Measurements from ENCODE around the gene EDNRA.

EDNRA gene

DNA sequence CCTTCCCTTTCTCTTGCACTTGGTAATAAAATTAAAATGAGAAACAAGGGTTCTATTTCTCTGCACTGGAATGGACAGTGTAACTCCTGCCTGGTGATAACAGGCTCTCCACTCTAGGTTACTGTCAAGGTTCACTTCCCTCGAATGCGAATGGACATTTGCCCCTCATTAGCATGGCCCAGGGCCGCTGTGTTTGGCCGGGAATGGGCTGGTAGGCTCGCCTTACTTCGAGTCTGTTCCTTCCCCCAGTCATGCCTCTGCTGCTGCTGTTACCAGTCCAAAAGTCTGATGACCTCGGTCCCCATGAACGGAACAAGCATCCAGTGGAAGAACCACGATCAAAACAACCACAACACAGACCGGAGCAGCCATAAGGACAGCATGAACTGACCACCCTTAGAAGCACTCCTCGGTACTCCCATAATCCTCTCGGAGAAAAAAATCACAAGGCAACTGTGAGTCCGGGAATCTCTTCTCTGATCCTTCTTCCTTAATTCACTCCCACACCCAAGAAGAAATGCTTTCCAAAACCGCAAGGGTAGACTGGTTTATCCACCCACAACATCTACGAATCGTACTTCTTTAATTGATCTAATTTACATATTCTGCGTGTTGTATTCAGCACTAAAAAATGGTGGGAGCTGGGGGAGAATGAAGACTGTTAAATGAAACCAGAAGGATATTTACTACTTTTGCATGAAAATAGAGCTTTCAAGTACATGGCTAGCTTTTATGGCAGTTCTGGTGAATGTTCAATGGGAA is 61.5 kb downstream of the EDNRA start:
- no peak for DNase-seq

DNA sequence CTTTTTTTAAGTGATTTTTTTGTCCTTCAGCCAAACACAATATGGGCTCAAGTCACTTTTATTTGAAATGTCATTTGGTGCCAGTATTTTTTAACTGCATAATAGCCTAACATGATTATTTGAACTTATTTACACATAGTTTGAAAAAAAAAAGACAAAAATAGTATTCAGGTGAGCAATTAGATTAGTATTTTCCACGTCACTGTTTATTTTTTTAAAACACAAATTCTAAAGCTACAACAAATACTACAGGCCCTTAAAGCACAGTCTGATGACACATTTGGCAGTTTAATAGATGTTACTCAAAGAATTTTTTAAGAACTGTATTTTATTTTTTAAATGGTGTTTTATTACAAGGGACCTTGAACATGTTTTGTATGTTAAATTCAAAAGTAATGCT is 62.1 kb downstream of the EDNRA start:
- no peak for DNase-seq

DNA sequence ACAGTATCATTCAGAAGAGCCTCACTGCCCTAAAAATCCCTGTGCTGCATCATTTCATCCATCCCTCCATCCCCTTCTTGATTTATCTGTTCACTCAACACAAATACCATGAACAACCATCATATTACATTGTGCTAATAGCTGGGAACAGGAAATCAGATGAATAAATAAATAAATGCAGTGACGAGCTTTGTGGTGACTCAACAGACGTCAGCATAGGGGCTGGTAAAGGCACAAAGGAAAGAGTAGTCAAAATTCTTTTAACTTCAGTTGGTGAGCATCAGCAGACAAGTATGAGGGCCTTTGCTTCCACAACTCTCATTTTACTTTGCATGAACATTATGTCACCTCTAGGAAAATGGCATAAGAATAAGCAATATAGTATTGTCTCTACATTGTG is 65.5 kb downstream of the EDNRA start:
- no peak for DNase-seq

DNA sequence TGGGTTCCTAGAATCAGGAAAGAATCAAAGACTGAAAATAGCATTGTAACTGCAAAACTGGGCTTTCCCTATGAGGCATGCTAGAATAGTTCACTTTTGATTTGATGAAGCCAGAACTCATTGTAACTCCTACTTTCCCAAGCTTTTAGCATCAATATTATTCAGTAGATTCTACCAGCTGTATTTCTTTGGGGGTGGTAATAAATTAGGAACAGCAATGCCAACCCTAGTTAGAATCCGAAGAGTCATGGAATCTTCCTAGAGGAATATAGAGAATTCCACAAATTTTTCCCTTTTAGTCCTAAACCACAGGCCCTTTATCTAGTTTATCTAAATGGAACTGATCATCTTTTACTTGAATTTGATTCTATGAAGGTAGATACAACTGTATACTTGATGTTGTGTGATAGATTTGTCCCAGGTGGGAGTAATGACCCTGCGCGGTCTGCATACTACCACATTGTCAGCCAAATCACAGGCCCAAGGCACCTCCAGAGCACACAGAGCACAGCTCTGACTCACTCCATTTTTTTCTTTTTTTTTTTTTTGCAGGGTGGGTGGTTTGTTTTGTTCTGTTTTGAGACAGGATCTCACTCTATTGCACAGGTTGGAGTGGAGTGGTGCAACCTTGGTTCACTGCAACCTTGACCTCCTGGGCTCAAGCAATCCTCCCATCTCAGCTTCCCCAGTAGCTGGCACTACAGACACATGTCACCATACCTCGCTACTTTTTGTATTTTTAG is 66.6 kb downstream of the EDNRA start:
- DNase-seq = no peak

DNA sequence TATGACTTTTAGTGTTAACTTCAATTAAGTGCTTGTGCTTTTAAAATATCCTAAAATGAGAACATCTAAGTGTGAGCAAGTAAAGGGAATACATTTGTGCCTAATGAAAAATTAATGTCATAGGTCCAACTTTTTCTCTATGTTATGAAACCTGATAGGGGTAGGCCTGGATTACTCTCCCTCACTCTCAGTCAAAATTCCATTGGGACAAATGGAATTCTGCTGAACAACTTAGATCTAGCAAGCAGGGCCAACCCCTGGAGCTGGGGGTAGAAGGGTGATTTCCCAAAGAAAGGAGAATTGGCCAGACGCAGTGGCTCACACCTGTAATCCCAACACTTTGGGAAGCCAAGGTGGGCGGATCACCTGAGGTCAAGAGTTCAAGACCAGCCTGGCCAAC is 67.4 kb downstream of the EDNRA start:
- no peak for DNase-seq

DNA sequence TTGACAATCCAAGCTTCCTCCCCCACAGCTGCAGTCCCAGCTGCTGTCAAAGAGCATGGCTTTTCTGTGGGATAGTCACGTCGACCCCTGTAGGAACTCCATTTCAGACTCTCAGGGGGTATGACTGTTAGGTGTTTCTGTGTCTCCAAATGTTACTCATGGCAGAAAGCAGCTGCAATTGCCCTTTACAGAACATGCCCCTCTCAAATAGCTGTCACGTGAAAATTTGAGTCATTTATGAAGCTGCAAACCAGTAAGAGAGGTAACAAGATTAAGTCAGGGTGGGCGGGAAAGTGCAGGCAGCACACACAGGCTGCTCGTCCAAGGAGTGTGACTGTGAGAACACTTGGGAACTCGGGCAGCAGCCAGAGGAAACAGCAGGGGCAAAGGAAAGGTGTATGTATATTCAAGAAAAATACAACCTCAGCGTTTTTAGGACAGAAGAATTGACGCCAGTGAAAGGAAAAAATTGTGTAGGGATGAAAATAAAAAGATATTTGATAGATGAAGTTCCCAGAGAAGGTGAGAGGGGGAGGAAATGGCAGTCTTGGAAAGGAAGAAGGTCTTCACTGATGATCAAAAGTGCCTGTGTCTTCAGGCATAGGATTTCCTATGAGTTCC is 69.8 kb downstream of the EDNRA start:
- peak in 1 of 5 experiments; percentile 14 for DNase-seq

DNA sequence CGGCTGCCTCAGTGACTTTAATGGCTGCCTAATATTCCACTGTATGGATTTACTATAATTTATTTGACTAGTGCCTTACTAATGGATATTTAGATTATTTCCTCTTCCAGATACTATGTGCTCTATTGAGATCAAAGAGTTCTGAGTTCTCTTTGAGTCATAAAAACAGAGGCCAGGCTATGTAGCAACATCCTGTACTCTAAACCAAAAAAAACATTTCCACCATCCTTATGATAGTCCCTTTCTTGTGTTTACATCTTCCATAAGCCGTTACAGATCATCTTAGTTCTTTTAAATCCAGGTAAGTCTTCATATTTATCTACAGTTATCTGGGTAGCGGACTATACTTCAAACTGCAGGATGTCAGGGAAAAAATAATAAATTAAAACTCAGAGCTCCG is 79.7 kb downstream of the EDNRA start:
- DNase-seq = no peak

DNA sequence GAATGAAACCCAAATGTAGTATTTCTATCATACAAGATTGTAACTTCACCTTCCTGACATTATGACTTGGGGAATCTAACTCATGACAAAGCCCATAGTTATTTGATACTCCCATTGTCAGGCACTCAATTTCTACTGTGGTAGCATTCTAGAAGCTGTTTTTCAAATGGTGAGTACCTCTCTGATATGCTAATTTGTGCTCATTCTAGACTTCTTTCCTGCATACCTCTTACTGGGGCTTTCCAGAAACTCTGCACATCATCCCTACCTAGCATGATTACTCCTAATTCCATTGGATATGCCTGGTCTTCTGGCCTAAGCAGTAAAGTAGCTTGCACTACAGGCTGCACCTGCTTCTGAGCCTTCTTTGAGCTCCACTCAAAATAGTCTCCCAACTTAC is 85.9 kb downstream of the EDNRA start:
- DNase-seq = no peak

DNA sequence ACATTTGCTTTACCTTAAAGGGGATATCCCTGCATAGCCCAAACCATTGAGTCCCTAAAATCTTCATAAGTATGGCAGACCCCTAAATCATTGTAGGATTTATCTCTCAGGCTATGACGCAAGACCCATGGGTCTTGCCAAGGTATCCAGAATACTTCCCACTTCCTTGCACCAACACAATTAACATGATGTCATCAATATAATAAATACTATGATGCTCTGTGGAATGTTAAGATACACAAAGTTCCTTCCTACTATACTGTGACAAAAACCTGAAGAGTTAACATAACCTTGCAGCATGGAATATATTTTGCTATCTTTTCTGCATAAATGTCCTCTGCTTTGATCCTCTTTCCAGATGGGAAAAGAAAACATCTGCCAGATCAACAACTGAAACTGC is 86.4 kb downstream of the EDNRA start:
- no peak for DNase-seq

DNA sequence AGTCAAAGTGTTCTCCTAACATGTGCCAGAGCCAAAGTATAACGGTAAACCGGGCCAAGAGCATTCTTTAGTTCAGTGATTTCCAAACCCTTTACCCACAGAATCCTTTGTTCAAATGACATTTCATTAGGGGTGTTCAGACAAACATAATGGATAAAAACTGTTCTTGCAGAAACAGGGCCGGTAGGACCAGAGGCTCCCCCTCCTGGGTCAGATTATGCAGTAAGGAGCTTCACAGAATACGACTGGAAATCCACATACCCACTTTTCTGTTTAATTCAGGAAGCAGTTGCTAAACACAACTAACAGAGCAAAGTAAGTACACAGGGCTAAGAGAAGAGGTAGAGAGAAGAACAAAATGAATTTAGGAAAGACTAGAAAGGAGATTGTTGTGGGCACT is 89.7 kb downstream of the EDNRA start:
- DNase-seq = no peak

DNA sequence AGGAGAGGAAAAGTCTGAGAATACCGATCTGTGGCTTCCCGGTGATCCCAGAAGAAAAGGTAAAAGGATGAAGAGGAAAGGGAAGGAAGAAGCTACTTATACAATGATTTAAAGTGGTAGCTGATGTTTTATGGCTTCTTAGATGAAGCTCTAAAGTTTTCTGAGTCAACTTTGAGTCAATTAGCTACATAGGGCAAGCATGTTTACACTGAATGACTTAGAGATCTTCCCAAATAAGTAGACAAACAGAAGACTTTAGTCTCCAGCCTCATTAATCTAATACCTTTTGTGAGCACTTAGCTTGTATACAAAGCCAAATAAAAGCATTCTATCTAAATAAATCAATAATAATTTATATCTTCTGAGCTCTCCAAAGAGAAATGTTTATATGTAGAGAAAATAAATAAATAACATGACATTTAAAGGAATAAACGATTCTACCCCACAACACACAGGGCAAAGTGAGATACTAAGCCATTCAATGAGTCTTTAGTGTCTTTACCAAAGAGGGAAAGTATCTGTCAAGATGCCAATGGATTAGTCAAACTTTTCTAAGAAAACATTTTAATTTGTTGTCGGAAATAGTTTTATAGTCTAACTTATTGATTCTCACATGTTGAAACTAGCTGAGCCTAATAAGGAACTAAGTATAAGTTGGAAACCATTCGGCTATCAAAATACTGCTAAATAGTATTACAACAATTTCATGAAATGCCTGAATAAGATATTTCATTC is 90.3 kb downstream of the EDNRA start:
- DNase-seq = no peak

DNA sequence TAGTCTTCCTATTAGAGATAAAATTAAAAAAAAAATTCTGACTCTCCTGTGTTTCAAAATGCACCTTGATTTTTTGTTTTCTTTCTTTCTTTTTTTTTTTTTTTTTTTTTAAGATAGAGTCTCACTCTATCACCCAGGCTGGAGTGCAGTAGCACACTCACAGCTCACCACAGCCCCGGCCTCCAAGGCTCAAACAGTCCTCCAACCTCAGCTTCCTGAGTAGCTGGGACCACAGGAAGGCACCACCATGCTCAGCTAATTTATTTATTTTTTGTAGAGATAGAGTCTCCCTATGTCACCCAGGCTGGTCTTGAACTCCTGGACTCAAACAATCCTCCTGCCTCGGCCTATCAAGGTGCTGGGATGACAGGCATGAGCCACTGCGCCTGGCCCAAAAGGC is 95.2 kb downstream of the EDNRA start:
- peak in 1 of 5 experiments; percentile 60 for DNase-seq

DNA sequence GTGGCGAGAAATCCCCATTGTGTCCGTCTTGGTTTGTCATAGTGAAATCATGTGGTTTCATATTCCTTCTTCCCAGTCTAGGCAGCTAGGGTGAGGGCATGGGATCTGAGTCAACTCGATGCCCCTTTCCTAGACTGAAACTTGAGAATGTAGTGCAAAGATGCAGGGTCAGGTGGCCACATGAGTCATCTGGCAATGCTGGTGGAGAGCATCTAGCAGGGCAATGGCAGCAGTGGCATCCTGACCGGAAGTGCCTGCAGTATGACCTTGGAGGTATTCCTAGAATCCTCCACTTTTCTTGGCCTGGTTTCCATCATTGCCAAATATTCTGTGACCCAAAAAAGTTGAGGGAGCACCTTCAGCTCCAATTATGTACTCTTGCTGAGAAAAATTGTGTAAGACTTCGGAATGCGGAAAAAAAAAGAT is 97.2 kb downstream of the EDNRA start:
- no peak for DNase-seq

DNA sequence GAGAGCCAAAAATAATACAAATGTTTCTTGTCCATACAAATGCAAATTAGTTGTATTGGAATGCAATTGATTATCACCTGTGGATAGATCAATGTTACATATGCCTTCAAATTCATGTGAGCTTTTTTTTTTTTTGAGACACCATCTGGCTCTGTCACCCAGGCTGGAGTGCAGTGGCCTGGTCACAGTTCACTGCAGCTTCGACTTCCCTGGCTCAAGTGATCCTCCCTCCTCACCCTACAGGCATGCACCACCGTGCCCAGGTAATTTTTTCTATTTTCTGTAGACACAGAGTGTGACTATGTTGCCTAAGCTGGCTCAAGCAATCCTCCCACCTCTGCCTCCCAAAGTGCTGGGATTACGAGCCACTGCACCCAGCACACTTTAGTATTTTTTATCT is 97.7 kb downstream of the EDNRA start:
- no peak for DNase-seq

DNA sequence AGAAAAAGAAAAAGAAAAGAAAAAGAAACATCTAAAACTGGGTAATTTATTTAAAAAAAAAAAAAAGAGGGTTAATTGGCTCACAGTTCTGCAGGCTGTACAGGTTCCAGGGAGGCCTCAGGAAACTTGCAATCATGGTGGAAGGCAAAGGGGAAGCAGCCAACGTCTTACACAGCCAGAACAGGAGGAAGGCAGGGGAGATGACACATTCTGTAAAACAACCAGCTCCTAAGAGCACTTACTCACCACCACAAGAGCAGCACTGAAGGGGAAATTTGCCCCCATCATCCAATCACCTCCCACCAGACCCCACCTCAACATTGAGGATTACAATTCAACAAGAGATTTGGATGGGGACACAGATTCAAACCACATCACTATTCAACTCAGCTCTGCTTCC is 99.5 kb downstream of the EDNRA start:
- no peak for DNase-seq

DNA sequence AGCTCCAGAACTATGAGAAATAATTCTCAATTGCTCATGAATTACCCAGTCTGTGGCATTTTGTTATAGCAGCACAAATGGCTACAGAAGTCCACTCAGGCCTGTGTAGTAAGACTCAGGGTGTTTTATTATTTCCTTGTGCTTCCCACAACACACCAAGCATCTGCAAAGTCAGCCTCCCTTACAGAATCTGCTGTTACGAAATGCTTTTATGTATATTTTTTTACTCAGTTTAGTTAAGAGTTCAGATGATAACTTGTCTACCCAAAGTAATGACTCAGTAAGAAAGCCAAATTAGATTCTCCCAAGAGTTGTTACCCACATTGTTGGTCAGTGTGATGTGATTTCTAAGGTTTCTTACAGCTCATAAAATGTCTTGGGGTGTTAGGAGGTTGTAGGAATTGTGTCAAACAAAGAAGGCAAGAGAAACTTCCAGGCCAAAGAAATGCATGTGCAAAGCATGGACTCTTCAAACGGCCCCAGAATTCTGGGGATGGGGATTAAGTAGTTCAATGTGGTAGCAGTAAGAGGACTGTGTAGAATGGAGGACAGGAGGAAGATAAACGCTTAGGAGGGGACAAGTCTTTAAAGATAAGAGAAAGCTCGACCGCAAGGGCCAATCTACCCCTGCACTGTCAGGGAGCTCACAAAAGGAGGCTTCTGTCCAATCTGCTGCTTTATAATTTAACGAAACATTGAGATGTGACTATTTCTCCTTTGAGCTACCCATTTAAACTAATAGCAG is 100.9 kb downstream of the EDNRA start:
- no peak for DNase-seq

DNA sequence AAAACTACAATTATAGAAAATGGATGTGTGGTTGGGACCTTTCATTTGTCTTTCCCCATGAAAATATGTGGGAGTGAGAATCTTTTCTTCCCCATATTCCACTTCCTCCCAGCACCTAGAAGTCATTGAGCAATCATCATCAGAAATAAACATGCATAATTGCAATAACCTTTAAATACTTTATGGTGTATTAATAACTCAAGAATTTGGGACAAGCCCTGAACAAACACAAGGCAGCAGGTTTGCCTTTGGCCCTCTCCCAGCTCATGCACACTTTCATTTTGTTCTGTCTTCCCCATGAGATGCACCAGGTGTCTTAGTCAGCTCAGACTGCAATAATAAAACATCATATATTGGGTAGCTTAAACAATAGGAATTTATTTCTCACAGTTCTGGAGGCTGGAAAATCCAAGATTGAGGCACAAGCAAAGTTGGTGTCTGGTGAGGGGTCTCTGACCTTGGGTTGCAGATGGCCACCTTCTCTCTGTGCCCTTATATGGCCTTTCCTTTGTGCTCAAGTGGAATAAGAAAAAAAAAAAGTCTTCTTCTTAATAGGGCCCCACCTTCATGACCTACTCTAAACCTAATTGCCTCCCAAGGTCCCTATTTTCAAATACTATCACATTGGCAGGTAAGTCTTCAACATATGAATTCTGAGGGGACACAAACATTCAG is 101.6 kb downstream of the EDNRA start:
- no peak for DNase-seq

DNA sequence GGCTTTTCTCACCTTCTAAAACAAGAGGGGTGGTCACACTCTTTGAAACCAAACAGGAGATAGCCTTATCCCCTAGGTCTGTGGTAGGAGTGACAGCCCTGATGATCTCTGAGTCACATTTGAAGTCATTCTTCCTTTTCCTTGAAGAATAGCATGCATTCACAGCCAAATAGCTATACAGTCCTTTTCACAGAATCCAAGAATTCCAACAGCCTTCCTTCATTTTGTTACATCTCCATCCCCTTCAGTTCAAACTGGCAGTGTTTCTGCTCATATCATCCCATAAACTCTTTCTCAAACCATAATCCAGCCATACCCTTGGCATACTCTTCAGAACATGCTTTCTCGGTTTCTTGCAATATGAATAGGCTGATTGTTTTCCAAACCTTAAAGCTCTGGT is 103.0 kb downstream of the EDNRA start:
- DNase-seq = no peak

DNA sequence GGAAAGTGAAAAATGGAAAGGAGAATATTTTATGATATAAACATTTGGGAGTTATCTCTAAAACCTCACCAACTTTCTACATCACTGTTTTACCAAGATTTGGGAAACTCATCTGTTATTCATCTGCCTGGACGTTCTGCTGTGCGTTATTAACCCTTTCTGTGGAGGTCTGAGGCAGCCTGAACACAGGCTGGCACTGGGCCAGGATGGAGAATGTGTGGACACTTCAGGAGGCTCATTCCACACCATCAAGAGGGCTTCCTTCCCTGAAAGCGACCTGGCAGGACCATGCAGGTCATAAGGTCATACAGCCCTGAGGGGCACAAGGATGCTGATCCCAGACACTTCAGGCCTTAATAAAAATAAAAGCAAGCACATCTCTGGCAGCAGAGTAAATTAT is 105.1 kb downstream of the EDNRA start:
- no peak for DNase-seq

DNA sequence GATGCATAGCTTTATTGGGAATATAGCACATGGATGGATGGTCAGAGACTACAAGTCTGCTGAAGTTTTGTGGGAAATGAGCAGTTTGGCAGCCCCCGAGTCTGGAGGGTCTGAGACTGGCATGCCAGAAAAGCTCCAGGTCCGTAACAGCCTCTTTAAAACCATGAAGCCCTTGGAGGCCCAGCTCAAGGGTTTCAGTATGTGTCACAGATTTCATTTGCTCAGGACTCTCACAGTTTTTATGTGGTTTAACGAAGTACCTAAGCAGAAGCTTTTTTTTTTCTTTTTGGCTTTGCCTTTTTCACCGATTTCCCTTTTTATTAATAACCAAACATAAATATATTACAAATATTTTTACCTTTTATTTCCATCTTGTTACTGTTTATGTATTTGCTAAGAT is 105.7 kb downstream of the EDNRA start:
- peak in 1 of 5 experiments; percentile 45 for DNase-seq

DNA sequence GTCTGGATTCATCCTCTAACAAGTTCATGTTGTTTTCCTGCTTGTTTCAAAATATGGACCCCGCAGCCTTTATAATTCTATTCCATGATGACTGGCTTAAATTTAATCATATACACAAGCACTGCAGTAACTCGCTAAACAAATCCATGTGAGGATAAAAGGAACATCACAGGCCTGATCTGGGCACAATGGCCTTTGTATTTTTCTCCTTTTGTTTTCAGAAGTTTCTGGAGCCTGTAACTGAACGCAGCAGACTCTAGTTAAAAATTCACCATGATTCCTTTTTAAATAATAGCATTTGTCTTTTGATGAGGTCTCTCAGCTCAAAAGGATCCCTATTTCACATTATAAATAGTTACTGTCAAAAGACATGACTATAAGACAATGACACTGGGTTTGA is 106.1 kb downstream of the EDNRA start:
- no peak for DNase-seq

DNA sequence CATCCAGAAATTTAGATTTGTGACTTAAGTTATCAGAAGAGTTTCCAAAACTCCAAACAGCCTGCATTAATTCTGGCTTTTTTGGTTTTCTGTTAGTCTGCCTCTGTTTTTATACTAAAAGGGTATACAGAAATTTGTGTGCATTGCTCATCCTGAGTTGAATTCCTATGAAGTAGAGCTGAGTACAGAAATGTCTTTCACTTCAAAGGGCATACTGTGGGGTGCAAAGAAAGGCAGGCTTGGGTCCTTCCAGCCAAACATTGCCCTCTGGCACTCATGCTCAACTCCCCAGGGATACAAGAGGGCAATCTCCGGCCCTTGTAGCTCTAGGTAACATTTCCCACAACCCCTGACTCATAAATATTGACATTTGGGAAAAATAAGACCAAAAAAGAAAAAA is 108.7 kb downstream of the EDNRA start:
- no peak for DNase-seq

Data from T-helper 2 cell (primary cell).